BLaER1 (cell line): ENCODE data around the gene PPP6C.

Source experiments
- H3K27ac ChIP-seq: shearing (Covaris generic); formaldehyde crosslinking; 2 replicates; pipeline ENCODE4 v1.8.1; 2022
- H3K27me3 ChIP-seq: shearing (Covaris generic); formaldehyde crosslinking; 2 replicates; pipeline ENCODE4 v1.8.1; 2022
- H3K36me3 ChIP-seq: shearing (Covaris generic); formaldehyde crosslinking; 2 replicates; pipeline ENCODE4 v1.8.1; 2022
- H3K4me1 ChIP-seq: shearing (Covaris generic); formaldehyde crosslinking; 2 replicates; pipeline ENCODE4 v1.8.1; 2022
- H3K4me2 ChIP-seq: shearing (Covaris generic); formaldehyde crosslinking; 2 replicates; pipeline ENCODE4 v1.8.1; 2022
- H3K4me3 ChIP-seq: shearing (Covaris generic); formaldehyde crosslinking; 2 replicates; pipeline ENCODE4 v1.8.1; 2022
- H3K9ac ChIP-seq: shearing (Covaris generic); formaldehyde crosslinking; 2 replicates; pipeline ENCODE4 v1.8.1; 2022
- H3K9me3 ChIP-seq: shearing (Covaris generic); formaldehyde crosslinking; 2 replicates; pipeline ENCODE4 v1.8.1; 2022
- H4K20me1 ChIP-seq: shearing (Covaris generic); formaldehyde crosslinking; 2 replicates; pipeline ENCODE4 v1.8.1; 2022
- Cebpa-rat ChIP-seq: shearing (Covaris generic); IDR thresholded peaks from 2 replicates; pipeline ENCODE4 v1.8.1; 2022

PPP6C gene

DNA sequence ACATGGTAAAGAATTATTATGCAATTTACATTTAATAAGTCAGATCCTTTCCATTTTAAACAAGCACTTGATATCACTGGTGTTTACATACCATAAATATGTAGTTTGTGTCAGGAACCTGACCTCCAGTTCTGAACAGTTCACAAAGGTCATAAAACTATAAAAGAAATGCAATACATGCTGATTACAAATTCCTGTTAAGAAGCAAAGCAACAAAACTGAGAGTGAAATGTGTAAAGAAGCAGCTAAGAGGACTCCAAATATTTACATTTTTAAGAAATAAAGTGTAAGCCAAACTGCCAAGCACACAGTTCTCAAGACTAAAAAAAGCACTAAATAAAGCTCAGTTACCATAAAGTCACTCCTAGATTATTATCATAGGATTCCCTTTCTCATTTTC is 28.9 kb downstream of the PPP6C start:
- Histone ChIP-seq H3K9me3 (no peaks in the 10 kb centered on the region), H4K20me1 (peaks cover 51% of the 10 kb centered on the region), H3K4me2 (no peak overlapping the region), H3K27me3 (no peaks in the 10 kb centered on the region), H3K36me3 (peaks cover 73% of the 10 kb centered on the region), H3K4me3 (no peak overlapping the region), H3K4me1 (no peaks in the 10 kb centered on the region), H3K27ac (no peak overlapping the region), H3K9ac (no peak overlapping the region)
- TF ChIP-seq Cebpa-rat: no peak

GRCh38 chr9:125156551-125156950 is 33.1 kb downstream of the PPP6C start:
- H3K4me2 ChIP-seq: no peak overlapping the region
- H3K36me3 ChIP-seq: peaks cover 80% of the 10 kb centered on the region
- H3K9me3 ChIP-seq: no peaks in the 10 kb centered on the region
- H4K20me1 ChIP-seq: peaks cover 32% of the 10 kb centered on the region
- no peaks in the 10 kb centered on the region for H3K27me3 ChIP-seq
- no peaks in the 10 kb centered on the region for H3K4me1 ChIP-seq
- H3K27ac ChIP-seq: no peak overlapping the region
- no peak for TF ChIP-seq Cebpa-rat
- no peak overlapping the region for H3K4me3 ChIP-seq
- H3K9ac ChIP-seq: no peak overlapping the region

GRCh38 chr9:125153712-125154367 is 35.8 kb downstream of the PPP6C start:
- TF ChIP-seq Cebpa-rat: no peak
- Histone ChIP-seq H3K4me2 (no peak overlapping the region), H3K4me3 (no peak overlapping the region), H3K4me1 (no peaks in the 10 kb centered on the region), H3K27me3 (no peaks in the 10 kb centered on the region), H3K27ac (no peak overlapping the region), H3K9ac (no peak overlapping the region), H3K9me3 (no peaks in the 10 kb centered on the region), H4K20me1 (peaks cover 13% of the 10 kb centered on the region; the same call in 1 of the 2 replicates), H3K36me3 (peaks cover 87% of the 10 kb centered on the region)

- Histone ChIP-seq H3K4me2 (no peak overlapping the region), H3K4me1 (no peaks in the 10 kb centered on the region), H3K9ac (no peak overlapping the region), H3K9me3 (no peaks in the 10 kb centered on the region), H3K36me3 (peaks cover 73% of the 10 kb centered on the region), H3K4me3 (no peak overlapping the region), H3K27ac (no peak overlapping the region), H3K27me3 (no peaks in the 10 kb centered on the region), H4K20me1 (0 out of 2 replicates have a peak, but pooled peaks cover 8% of the 10 kb centered on the region)
- no peak for TF ChIP-seq Cebpa-rat
Observed at GRCh38 chr9:125151730-125152129, 37.9 kb downstream of the PPP6C start.

DNA sequence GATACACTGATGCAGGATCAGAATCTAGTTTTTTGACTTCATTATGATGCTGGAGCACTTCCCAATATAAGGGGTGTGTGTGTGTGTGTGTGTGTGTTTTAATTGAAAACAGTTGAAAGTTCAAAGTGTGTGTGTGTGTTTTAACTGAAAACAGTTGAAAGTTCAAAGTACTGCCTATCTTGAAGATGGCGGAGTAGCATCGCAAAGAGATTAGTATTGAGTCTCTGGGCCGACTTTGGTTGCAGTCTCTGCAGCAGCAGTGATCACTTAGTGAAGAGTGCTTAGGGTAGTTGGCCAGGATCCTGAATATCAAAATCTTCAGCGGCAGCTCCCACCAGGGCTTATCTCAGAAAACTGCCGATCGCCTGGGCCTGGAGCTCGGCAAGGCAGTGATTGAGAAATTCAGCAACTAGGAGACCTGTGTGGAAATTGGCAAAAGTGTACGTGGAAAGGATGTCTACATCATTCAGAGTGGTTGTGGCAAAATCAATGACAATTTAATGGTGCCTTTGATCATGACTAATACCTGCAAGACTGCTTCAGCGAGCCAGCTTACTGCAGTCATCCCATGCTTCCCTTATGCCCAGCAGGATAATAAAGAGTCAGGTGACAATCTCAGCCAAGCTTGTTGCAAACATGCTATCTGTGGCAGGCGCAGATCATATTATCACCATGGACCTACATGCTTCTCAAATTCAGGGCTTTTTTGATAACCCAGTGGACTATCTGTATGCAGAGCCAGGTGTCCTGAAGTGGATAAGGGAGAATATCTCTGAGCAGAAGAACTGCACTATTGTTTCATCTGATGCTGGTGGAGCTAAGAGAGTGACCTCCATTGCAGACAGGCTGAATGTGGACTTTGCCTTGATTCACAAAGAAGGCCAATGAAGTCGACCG is 39.0 kb downstream of the PPP6C start:
- no peak for TF ChIP-seq Cebpa-rat
- peaks cover 65% of the 10 kb centered on the region for H3K36me3 ChIP-seq
- no peak overlapping the region for H3K9ac ChIP-seq
- no peak overlapping the region for H3K27ac ChIP-seq
- H4K20me1 ChIP-seq: 0 out of 2 replicates have a peak, but pooled peaks cover 8% of the 10 kb centered on the region
- H3K4me1 ChIP-seq: peaks cover 5% of the 10 kb centered on the region
- H3K4me3 ChIP-seq: no peak overlapping the region
- H3K27me3 ChIP-seq: no peaks in the 10 kb centered on the region
- no peak overlapping the region for H3K4me2 ChIP-seq
- no peaks in the 10 kb centered on the region for H3K9me3 ChIP-seq

DNA sequence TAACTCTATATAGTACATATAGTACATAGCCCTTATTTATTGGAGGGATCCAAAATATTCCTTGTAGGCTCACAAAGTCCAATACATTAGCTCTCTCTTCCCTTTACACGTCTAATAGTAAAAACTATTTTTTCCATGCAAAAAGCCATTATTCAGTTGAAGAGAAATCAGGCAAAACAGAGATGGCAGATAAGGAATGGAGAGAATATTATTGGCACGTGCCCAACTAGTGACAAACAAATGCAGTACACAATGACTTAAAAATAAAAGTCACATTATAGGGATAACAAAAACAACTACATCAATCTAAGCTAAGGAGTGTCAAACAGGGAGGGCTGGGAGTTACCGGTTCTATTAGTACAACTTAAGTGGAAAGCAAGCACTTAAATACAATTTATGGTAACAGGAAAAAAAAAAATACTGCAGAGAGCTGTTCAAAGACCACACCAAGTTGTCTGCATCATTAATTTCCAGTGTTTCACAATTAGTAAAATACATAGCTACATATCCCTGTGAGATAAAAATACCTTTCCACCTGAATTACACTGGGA is 42.1 kb downstream of the PPP6C start:
- no peak overlapping the region for H3K9ac ChIP-seq
- H3K4me2 ChIP-seq: no peak overlapping the region
- no peaks in the 10 kb centered on the region for H3K9me3 ChIP-seq
- H3K4me1 ChIP-seq: peaks cover 17% of the 10 kb centered on the region
- no peak overlapping the region for H3K4me3 ChIP-seq
- no peaks in the 10 kb centered on the region for H4K20me1 ChIP-seq
- H3K27ac ChIP-seq: no peak overlapping the region
- no peaks in the 10 kb centered on the region for H3K27me3 ChIP-seq
- H3K36me3 ChIP-seq: peaks cover 34% of the 10 kb centered on the region
- TF ChIP-seq Cebpa-rat: no peak

DNA sequence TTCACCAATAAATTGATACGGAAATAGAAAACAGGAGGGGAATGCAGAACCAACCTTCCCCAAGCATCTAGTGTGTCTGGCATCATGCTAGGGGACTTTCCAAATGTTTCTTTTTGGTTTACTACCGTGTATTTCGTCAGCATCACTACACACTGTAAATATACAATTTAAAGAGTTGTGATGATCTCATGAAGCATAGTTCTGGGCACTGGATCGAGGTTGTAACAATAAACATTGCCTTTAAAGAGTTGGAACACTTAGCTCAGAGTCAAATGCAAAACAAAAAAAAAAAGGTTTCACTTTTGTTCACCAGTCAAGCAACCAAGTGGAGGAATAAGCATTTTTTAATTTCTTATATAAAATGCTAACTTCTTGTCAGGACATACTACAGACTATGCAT is 43.4 kb downstream of the PPP6C start:
- H4K20me1 ChIP-seq: no peaks in the 10 kb centered on the region
- no peak overlapping the region for H3K9ac ChIP-seq
- H3K4me3 ChIP-seq: no peak overlapping the region
- peaks cover 28% of the 10 kb centered on the region for H3K4me1 ChIP-seq
- no peak for TF ChIP-seq Cebpa-rat
- no peak overlapping the region; the same call in 1 of the 2 replicates for H3K4me2 ChIP-seq
- no peaks in the 10 kb centered on the region for H3K9me3 ChIP-seq
- peaks cover 22% of the 10 kb centered on the region for H3K36me3 ChIP-seq
- no peak overlapping the region for H3K27ac ChIP-seq
- no peaks in the 10 kb centered on the region for H3K27me3 ChIP-seq

GRCh38 chr9:125145425-125145824 is 44.2 kb downstream of the PPP6C start:
- Histone ChIP-seq H4K20me1 (no peaks in the 10 kb centered on the region), H3K9me3 (no peaks in the 10 kb centered on the region), H3K27ac (no peak overlapping the region), H3K4me1 (peaks cover 29% of the 10 kb centered on the region), H3K36me3 (peaks cover 16% of the 10 kb centered on the region), H3K4me3 (no peak overlapping the region), H3K4me2 (peak overlapping the region; percentile 42), H3K9ac (no peak overlapping the region), H3K27me3 (no peaks in the 10 kb centered on the region)
- no peak for TF ChIP-seq Cebpa-rat

DNA sequence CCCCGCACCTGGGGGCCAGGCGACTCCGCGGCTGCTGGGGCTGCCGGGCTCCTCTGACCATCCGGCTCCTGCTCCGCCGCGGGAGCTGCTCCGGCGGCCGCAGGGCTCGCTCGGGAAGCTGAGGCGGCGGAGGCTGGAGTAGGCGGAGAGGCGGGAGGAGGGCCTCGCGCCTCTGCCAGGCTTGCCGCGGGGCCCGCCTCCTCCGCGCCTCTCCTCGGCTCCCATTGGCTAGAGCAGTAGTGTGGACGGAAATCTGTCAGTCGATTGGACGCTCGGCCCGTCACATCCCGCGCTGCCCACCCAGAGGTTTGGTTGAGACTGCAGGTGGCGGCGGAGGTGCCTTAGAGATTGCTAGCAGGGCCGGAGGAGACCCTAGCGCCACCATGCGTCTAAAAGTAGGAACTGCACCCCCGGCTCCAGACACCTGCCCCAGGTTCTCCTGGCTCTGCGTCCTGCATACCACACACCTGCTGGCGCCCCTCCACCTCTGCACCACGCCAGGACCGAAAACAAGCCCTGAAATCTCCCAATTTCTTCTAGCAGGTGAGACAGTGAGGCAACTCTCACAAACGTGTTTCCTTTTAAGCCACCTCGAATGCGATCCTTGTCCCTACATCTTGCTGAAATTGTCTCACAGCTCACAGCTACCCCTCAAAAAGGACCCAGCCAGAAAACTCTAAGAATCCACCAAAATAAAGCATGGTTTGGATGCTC is 46.1 kb downstream of the PPP6C start, which contains the start of gene SCAI:
TSS of gene SCAI (minus strand) at position 152 of the 714 bp plus-strand sequence. CDS start at position 61, 91 bp downstream.
- Histone ChIP-seq H3K4me3 (peak within 1 kb of the TSS; percentile 75), H4K20me1 (no peaks in the 10 kb centered on the region), H3K9ac (peak within 1 kb of the TSS; percentile 79), H3K9me3 (no peaks in the 10 kb centered on the region), H3K4me1 (peaks cover 33% of the 10 kb centered on the region), H3K36me3 (peaks cover 18% of the 10 kb centered on the region), H3K27me3 (no peaks in the 10 kb centered on the region), H3K4me2 (peak within 1 kb of the TSS; percentile 72), H3K27ac (peak within 1 kb of the TSS; percentile 69)
- no peak for TF ChIP-seq Cebpa-rat
